ENCODE measurements around the gene MORF4L1. TPM values are rescaled to one million over a fixed set of nuclear protein-coding genes. Genes with fewer than 3 reads are reported as not detected.
A peak's percentile ranks its signal among the peaks of the same experiment; 100 is the strongest.

The MORF4L1 gene
- total RNA-seq, 1 experiment from 2014 or later: 216 TPM

GRCh38 chr15:78929536-78930264, 57.0 kb downstream of the MORF4L1 start:
- no TSS peak for BruUV-seq (replicated peaks)
- DNase-seq (peak; percentile 44), ATAC-seq (no peak)
- ChIA-PET POLR2A (ENCODE audit: unreplicated experiment) (no interaction called here), CTCF (no interaction called here)
- no peak overlapping the region for H3K9ac ChIP-seq (ENCODE audit: low read length)
- no peaks in the 10 kb centered on the region for H3K9me2 ChIP-seq (replicated peaks; ENCODE audit: low read length)
- peak overlapping the region; percentile 36; the same call in 1 of the 2 replicates for H3K27ac ChIP-seq (ENCODE audit: low read length)
- no peak overlapping the region for H3K4me2 ChIP-seq (ENCODE audit: low read length)
- no peaks in the 10 kb centered on the region for H3K9me3 ChIP-seq (ENCODE audit: low read length)
- H3K4me3 ChIP-seq (ENCODE audit: low read length): no peak overlapping the region
- intact Hi-C loops (cut with micrococcal nuclease): loop anchor here (2.0 kb wide), 1 partner anchor 15 kb away; the partner anchor contains the start of gene CTSH
- H3K36me3 ChIP-seq (ENCODE audit: low read depth, low read length): no peaks in the 10 kb centered on the region; the same call in 1 of the 2 replicates
- no peaks in the 10 kb centered on the region for H3F3A ChIP-seq (ENCODE audit: low read length, unreplicated experiment)
- H2AFZ ChIP-seq (ENCODE audit: low read length): no peak overlapping the region
- H4K20me1 ChIP-seq (ENCODE audit: low read length): no peaks in the 10 kb centered on the region
- no peaks in the 10 kb centered on the region for H3K27me3 ChIP-seq (ENCODE audit: low read length)
- no peak for TF ChIP-seq EZH2phosphoT487 (IDR thresholded peaks at IDR 0.05; ENCODE audit: borderline replicate concordance, low read length)
- no peak for TF ChIP-seq CTCF (conservative IDR thresholded peaks at IDR 0.05; ENCODE audit: low read depth, low read length)
- no peak for TF ChIP-seq EZH2 (IDR thresholded peaks at IDR 0.05; ENCODE audit: low read length, unreplicated experiment)
- no peaks in the 10 kb centered on the region for H3K79me2 ChIP-seq (ENCODE audit: low read length)
- H3K4me1 ChIP-seq (ENCODE audit: insufficient read depth, low read length): peaks cover 23% of the 10 kb centered on the region

- intact Hi-C loops (cut with micrococcal nuclease): loop anchor here (1.0 to 2.0 kb wide), 2 partner anchors 14 to 49 kb away; partner anchors contain the start of gene CTSH
- Histone ChIP-seq H3K4me2 (ENCODE audit: low read length) (peak overlapping the region; percentile 68), H3K36me3 (ENCODE audit: low read depth, low read length) (no peaks in the 10 kb centered on the region; the same call in none of the 2 replicates), H3K79me2 (ENCODE audit: low read length) (no peaks in the 10 kb centered on the region), H3K4me3 (ENCODE audit: low read length) (no peak overlapping the region), H3K9ac (ENCODE audit: low read length) (peak overlapping the region; percentile 76), H4K20me1 (ENCODE audit: low read length) (no peaks in the 10 kb centered on the region), H3K27me3 (ENCODE audit: low read length) (no peaks in the 10 kb centered on the region), H3K4me1 (ENCODE audit: insufficient read depth, low read length) (peaks cover 23% of the 10 kb centered on the region), H3F3A (ENCODE audit: low read length, unreplicated experiment) (no peaks in the 10 kb centered on the region), H3K9me3 (ENCODE audit: low read length) (no peaks in the 10 kb centered on the region), H3K27ac (ENCODE audit: low read length) (peak overlapping the region; percentile 98), H2AFZ (ENCODE audit: low read length) (peak overlapping the region; percentile 52; the same call in 1 of the 2 replicates), H3K9me2 (replicated peaks; ENCODE audit: low read length) (no peaks in the 10 kb centered on the region)
- peak; percentile 94 for ATAC-seq
- TF ChIP-seq CTCF (conservative IDR thresholded peaks at IDR 0.05; ENCODE audit: low read depth, low read length): no peak
- no peak for TF ChIP-seq EZH2phosphoT487 (IDR thresholded peaks at IDR 0.05; ENCODE audit: borderline replicate concordance, low read length)
- TF ChIP-seq EZH2 (IDR thresholded peaks at IDR 0.05; ENCODE audit: low read length, unreplicated experiment): no peak
- CTCF ChIA-PET: interaction anchor here (0.5 to 0.8 kb wide), 3 partner anchors 16 to 24 kb away, joined by 3 to 8 read pairs (median 3); no protein-coding TSS in a partner anchor
- POLR2A ChIA-PET (ENCODE audit: unreplicated experiment): no interaction called here
- BruUV-seq (replicated peaks): no TSS peak
- DNase-seq: peak; percentile 98
Measured at GRCh38 chr15:78930577-78931388, 58.1 kb downstream of the MORF4L1 start.
